ENCODE measurements around the gene WSB1. TPM values are rescaled to one million over a fixed set of nuclear protein-coding genes. Genes with fewer than 3 reads are reported as not detected.
A peak's percentile ranks its signal among the peaks of the same experiment; 100 is the strongest.

The WSB1 gene, protein sequence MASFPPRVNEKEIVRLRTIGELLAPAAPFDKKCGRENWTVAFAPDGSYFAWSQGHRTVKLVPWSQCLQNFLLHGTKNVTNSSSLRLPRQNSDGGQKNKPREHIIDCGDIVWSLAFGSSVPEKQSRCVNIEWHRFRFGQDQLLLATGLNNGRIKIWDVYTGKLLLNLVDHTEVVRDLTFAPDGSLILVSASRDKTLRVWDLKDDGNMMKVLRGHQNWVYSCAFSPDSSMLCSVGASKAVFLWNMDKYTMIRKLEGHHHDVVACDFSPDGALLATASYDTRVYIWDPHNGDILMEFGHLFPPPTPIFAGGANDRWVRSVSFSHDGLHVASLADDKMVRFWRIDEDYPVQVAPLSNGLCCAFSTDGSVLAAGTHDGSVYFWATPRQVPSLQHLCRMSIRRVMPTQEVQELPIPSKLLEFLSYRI
- 114 and 120 TPM in 2 replicates for total RNA-seq (2021)
- percentile 96 among the genes with signal in this experiment for Bru-seq, nascent RNA
- percentile 97 among the genes with signal in this experiment for BruChase-seq, experiment 1, labeled RNA remaining after a 2-hour chase
- percentile 93 among the genes with signal in this experiment for BruChase-seq, experiment 2, labeled RNA remaining after a 6-hour chase
- long read RNA-seq, full-length matches to known transcripts: 86 of 103 reads
- long read RNA-seq, partial matches to known transcripts: 6 of 103 reads
- long read RNA-seq, other reads (novel, unspliced or antisense): 11 of 103 reads

- TF ChIP-seq, protein P1, sequence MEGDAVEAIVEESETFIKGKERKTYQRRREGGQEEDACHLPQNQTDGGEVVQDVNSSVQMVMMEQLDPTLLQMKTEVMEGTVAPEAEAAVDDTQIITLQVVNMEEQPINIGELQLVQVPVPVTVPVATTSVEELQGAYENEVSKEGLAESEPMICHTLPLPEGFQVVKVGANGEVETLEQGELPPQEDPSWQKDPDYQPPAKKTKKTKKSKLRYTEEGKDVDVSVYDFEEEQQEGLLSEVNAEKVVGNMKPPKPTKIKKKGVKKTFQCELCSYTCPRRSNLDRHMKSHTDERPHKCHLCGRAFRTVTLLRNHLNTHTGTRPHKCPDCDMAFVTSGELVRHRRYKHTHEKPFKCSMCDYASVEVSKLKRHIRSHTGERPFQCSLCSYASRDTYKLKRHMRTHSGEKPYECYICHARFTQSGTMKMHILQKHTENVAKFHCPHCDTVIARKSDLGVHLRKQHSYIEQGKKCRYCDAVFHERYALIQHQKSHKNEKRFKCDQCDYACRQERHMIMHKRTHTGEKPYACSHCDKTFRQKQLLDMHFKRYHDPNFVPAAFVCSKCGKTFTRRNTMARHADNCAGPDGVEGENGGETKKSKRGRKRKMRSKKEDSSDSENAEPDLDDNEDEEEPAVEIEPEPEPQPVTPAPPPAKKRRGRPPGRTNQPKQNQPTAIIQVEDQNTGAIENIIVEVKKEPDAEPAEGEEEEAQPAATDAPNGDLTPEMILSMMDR (conservative IDR thresholded peaks at IDR 0.05; ENCODE audit: low read depth, low read length): 0 out of 2 replicates have a peak, but pooled peaks have one; percentile 18
- no peak for TF ChIP-seq EZH2 (IDR thresholded peaks at IDR 0.05; ENCODE audit: borderline replicate concordance, low read depth, low read length, poor library complexity, severe bottlenecking)
- intact Hi-C loops (cut with micrococcal nuclease; ENCODE audit: unreplicated experiment): loop anchor here (2.0 kb wide), 3 partner anchors 21 to 49 kb away; no protein-coding TSS in a partner anchor
- Histone ChIP-seq H3K4me3 (ENCODE audit: low read depth, low read length, poor library complexity, severe bottlenecking) (peak within 1 kb of the TSS; percentile 79), H3K27me3 (replicated peaks; ENCODE audit: insufficient read depth, low read depth, low read length, poor library complexity) (no peaks in the 10 kb centered on the region), H3K9me3 (ENCODE audit: low read depth, low read length, poor library complexity, severe bottlenecking) (no peaks in the 10 kb centered on the region), H3K36me3 (ENCODE audit: insufficient read depth, low read length, poor library complexity, severe bottlenecking) (peaks cover 9% of the 10 kb centered on the region), H3K27ac (ENCODE audit: low read depth, low read length, poor library complexity, severe bottlenecking) (peak within 1 kb of the TSS; percentile 96), H3K4me1 (ENCODE audit: insufficient read depth, low read length, poor library complexity, severe bottlenecking) (peaks cover 20% of the 10 kb centered on the region)
- ChIA-PET POLR2A (ENCODE audit: low non-redundant PET) (interaction anchor here (0.6 to 1.8 kb wide), 6 partner anchors 26 to 101 kb away, joined by 3 to 8 read pairs (median 3); no protein-coding TSS in a partner anchor), CTCF (interaction anchor here (0.6 to 1.0 kb wide), 3 partner anchors 57 to 176 kb away, joined by 3 to 4 read pairs (median 4); no protein-coding TSS in a partner anchor)
- no TSS peak for BruUV-seq (replicated peaks)
- peak; percentile 95 for DNase-seq (ENCODE audit: low spot score)
Observed at GRCh38 chr17:27293898-27294688, at the start of gene WSB1. Gene WSB1 (plus strand): TSS chr17:27294114. CDS start chr17:27294396, 282 bp downstream.

GRCh38 chr17:27244491-27245223, 49.3 kb upstream of the WSB1 start:
- no peaks in the 10 kb centered on the region for H3K36me3 ChIP-seq (ENCODE audit: insufficient read depth, low read length, poor library complexity, severe bottlenecking)
- TF ChIP-seq EZH2 (IDR thresholded peaks at IDR 0.05; ENCODE audit: borderline replicate concordance, low read depth, low read length, poor library complexity, severe bottlenecking): no peak
- TF ChIP-seq, protein P1 (conservative IDR thresholded peaks at IDR 0.05; ENCODE audit: low read depth, low read length): no peak
- peak; percentile 92 for DNase-seq (ENCODE audit: low spot score)
- ChIA-PET CTCF (interaction anchor here (0.8 to 1.1 kb wide), 3 partner anchors 88 to 407 kb away, joined by 3 to 8 read pairs (median 5); no protein-coding TSS in a partner anchor), POLR2A (ENCODE audit: low non-redundant PET) (no interaction called here)
- H3K4me1 ChIP-seq (ENCODE audit: insufficient read depth, low read length, poor library complexity, severe bottlenecking): peaks cover 19% of the 10 kb centered on the region
- no peaks in the 10 kb centered on the region for H3K9me3 ChIP-seq (ENCODE audit: low read depth, low read length, poor library complexity, severe bottlenecking)
- H3K4me3 ChIP-seq (ENCODE audit: low read depth, low read length, poor library complexity, severe bottlenecking): peak overlapping the region; percentile 9
- peak overlapping the region; percentile 70 for H3K27ac ChIP-seq (ENCODE audit: low read depth, low read length, poor library complexity, severe bottlenecking)
- H3K27me3 ChIP-seq (replicated peaks; ENCODE audit: insufficient read depth, low read depth, low read length, poor library complexity): no peaks in the 10 kb centered on the region
- intact Hi-C loops (cut with micrococcal nuclease; ENCODE audit: unreplicated experiment): loop anchor here (1.0 to 2.0 kb wide), 2 partner anchors 50 to 89 kb away; partner anchors contain the start of gene WSB1
- no TSS peak for BruUV-seq (replicated peaks)

Measured in A673 (cell line).